Panc1 (cell line): Measurements from ENCODE around the gene MREG. TPM values are rescaled to one million over a fixed set of nuclear protein-coding genes. Genes with fewer than 3 reads are reported as not detected.

Experiments used
- ATAC-seq: fragments of 200-7000 bp; cut with Tn5 transposase; 2 replicates; pipeline ENCODE4 v1.9.1; 2020; ENCODE audit warnings: mild to moderate bottlenecking, moderate library complexity
- BruUV-seq: library from RNA; stranded (reverse); fragments of 400-500 nt; replicated peaks from 2 replicates; lab custom pipeline; 2021; lab: Mats Ljungman, UMichigan
- CTCF ChIA-PET: fragments of 300-600 bp; sonication (Branson Sonifier 250); formaldehyde crosslinking; loops from one replicate; lab custom pipeline; 2022; ENCODE audit warnings: antibody characterized with exemption; lab: Charles Lee
- POLR2A ChIA-PET: fragments of 300-600 bp; sonication (Branson Sonifier 250); formaldehyde crosslinking; loops from one replicate; lab custom pipeline; 2022; ENCODE audit warnings: antibody characterized with exemption; lab: Charles Lee
- DNase-seq: peaks from one replicate; pipeline ENCODE4 v3.0.0-alpha.2; 2010; ENCODE audit warnings: low read depth, low spot score
- H3K27ac ChIP-seq: 2 replicates; pipeline ENCODE4 v1.5.1; 2011; ENCODE audit warnings: mild to moderate bottlenecking, low read length, inconsistent platforms
- H3K27me3 ChIP-seq: fragments of 200-500 bp; sonication (Bioruptor generic); 2 replicates; pipeline ENCODE4 v1.6.0; 2014; ENCODE audit warnings: low read length, inconsistent platforms; ENCODE audit not compliant: control insufficient read depth, insufficient read depth
- H3K36me3 ChIP-seq: fragments of 200-500 bp; sonication (Bioruptor generic); 2 replicates; pipeline ENCODE4 v1.5.1; 2014; ENCODE audit warnings: inconsistent platforms, mild to moderate bottlenecking, low read length, moderate library complexity; ENCODE audit not compliant: control insufficient read depth, insufficient read depth
- H3K4me1 ChIP-seq: 2 replicates; pipeline ENCODE4 v1.5.1; 2011; ENCODE audit warnings: inconsistent platforms, mild to moderate bottlenecking, low read length, moderate library complexity; ENCODE audit not compliant: control insufficient read depth, insufficient read depth
- H3K4me3 ChIP-seq, 2 experiments: 2 replicates each; pipeline ENCODE4 v1.5.1; 2011 to 2012; ENCODE audit warnings: low read depth in 2 of 2, low read length in 2 of 2, mild to moderate bottlenecking in 2 of 2, inconsistent platforms in 1 of 2, moderate library complexity in 1 of 2
- H3K9me3 ChIP-seq: fragments of 200-500 bp; sonication (Bioruptor generic); 2 replicates; pipeline ENCODE4 v1.5.1; 2014; ENCODE audit warnings: low read depth, mild to moderate bottlenecking, inconsistent platforms, low read length, moderate library complexity; ENCODE audit not compliant: control insufficient read depth, insufficient read depth
- CTCF ChIP-seq: fragments of 450-650 bp; IDR thresholded peaks from 2 replicates; pipeline ENCODE4 v1.5.1; 2017; ENCODE audit warnings: mild to moderate bottlenecking
- POLR2AphosphoS5 ChIP-seq: IDR thresholded peaks from 2 replicates; pipeline ENCODE4 v1.6.1; 2012; ENCODE audit warnings: mild to moderate bottlenecking, low read depth, low read length, moderate library complexity
- SIN3A ChIP-seq: IDR thresholded peaks from 2 replicates; pipeline ENCODE4 v1.6.1; 2012; ENCODE audit warnings: low read depth, mild to moderate bottlenecking, low read length, moderate library complexity, borderline replicate concordance; ENCODE audit not compliant: insufficient read depth
- TCF7L2 ChIP-seq: IDR thresholded peaks from 2 replicates; pipeline ENCODE4 v1.6.1; 2011; ENCODE audit warnings: mild to moderate bottlenecking, low read depth, low read length, inconsistent platforms
- in situ Hi-C: cut with HindIII; loops from 2 replicates; pipeline ENCODE4 v1.10.0; 2016; ENCODE audit warnings: low sequenced_read_pairs, low pct_unique_long_range_greater_than_20kb
- intact Hi-C: fragments of 100-400 bp; cut with micrococcal nuclease; formaldehyde crosslinking; loops from one replicate; pipeline ENCODE4 v1.10.0; 2022; ENCODE audit not compliant: unreplicated experiment
- total RNA-seq: library from RNA; stranded (reverse); gene quantifications from one replicate; pipeline ENCODE4 v1.2.1, GENCODE V29; 2021; ENCODE audit not compliant: unreplicated experiment
- TF ChIP-seq, protein P1 (sequence below), 2 experiments: IDR thresholded peaks; 2 replicates each; pipeline ENCODE4 v1.6.1; 2011 to 2012; ENCODE audit warnings: low read depth in 2 of 2, control low read depth in 1 of 2, low read length in 1 of 2, mild to moderate bottlenecking in 1 of 2, moderate library complexity in 1 of 2; ENCODE audit not compliant: insufficient read depth in 1 of 2

Gene MREG
- total RNA-seq, 1 experiment from 2014 or later: 19.2 TPM

DNA sequence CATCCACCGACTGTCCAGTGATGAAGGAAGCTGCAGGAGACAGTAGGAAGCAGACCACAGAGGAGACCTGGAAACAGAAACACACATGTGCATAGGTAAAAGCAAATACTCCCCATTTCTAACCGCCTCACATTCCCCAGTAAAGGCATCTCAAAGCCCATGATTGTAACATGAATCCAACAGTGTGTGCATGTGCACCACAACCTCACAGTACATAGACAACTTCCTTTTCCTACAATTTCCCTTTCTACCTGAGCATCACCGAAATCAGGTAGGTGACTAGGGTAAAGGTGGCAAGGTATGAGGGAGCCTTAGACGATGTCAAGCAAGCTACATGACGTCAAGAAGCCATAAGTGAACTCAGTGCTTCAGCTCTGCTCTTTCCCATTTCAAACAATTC, 30.6 kb upstream of the MREG start:
- Histone ChIP-seq H3K4me3 (no peak overlapping the region), H3K36me3 (no peaks in the 10 kb centered on the region), H3K9me3 (no peaks in the 10 kb centered on the region), H3K4me1 (no peaks in the 10 kb centered on the region), H3K27ac (no peak overlapping the region), H3K27me3 (no peaks in the 10 kb centered on the region)
- DNase-seq: no peak
- TF ChIP-seq, protein P1, sequence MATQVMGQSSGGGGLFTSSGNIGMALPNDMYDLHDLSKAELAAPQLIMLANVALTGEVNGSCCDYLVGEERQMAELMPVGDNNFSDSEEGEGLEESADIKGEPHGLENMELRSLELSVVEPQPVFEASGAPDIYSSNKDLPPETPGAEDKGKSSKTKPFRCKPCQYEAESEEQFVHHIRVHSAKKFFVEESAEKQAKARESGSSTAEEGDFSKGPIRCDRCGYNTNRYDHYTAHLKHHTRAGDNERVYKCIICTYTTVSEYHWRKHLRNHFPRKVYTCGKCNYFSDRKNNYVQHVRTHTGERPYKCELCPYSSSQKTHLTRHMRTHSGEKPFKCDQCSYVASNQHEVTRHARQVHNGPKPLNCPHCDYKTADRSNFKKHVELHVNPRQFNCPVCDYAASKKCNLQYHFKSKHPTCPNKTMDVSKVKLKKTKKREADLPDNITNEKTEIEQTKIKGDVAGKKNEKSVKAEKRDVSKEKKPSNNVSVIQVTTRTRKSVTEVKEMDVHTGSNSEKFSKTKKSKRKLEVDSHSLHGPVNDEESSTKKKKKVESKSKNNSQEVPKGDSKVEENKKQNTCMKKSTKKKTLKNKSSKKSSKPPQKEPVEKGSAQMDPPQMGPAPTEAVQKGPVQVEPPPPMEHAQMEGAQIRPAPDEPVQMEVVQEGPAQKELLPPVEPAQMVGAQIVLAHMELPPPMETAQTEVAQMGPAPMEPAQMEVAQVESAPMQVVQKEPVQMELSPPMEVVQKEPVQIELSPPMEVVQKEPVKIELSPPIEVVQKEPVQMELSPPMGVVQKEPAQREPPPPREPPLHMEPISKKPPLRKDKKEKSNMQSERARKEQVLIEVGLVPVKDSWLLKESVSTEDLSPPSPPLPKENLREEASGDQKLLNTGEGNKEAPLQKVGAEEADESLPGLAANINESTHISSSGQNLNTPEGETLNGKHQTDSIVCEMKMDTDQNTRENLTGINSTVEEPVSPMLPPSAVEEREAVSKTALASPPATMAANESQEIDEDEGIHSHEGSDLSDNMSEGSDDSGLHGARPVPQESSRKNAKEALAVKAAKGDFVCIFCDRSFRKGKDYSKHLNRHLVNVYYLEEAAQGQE (IDR thresholded peaks at IDR 0.05; ENCODE audit: insufficient read depth in 1 of 2, low read depth in 2 of 2, low read length in 1 of 2): no peak
- TF ChIP-seq SIN3A (no peak), POLR2AphosphoS5 (no peak), CTCF (no peak), TCF7L2 (no peak)
- BruUV-seq: no TSS peak
- in situ Hi-C loops (no loop called here), intact Hi-C loops (no loop called here)
- ATAC-seq: no peak
- POLR2A ChIA-PET: no interaction called here
- CTCF ChIA-PET: no interaction called here

DNA sequence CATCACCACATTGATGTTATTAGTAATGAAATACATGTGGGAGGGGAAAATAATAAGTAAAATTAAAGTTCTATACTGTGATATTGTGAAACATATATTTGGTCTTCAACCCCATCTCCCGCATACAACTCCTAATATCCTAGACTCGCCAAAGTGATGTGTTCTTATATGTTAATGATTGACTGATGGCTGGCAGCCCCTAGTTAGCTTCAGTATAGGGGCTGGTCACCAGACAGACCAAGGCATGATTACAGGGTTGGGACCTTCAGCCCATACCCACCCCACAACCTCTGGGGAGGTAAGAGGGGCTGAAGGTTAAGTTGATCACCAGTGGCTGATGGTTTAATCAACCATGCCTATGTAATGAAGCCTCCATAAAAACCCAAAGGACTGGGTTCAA, 28.1 kb upstream of the MREG start:
- no peaks in the 10 kb centered on the region for H3K36me3 ChIP-seq
- H3K9me3 ChIP-seq: no peaks in the 10 kb centered on the region
- ChIA-PET CTCF (no interaction called here), POLR2A (no interaction called here)
- DNase-seq: no peak
- in situ Hi-C loops: no loop called here
- H3K27me3 ChIP-seq: no peaks in the 10 kb centered on the region
- TF ChIP-seq, protein P1 (IDR thresholded peaks at IDR 0.05; ENCODE audit: insufficient read depth in 1 of 2, low read depth in 2 of 2, low read length in 1 of 2): no peak
- TF ChIP-seq TCF7L2: no peak
- no peak for TF ChIP-seq CTCF
- TF ChIP-seq POLR2AphosphoS5: no peak
- TF ChIP-seq SIN3A: no peak
- BruUV-seq: no TSS peak
- intact Hi-C loops: no loop called here
- no peaks in the 10 kb centered on the region for H3K4me1 ChIP-seq
- ATAC-seq: no peak
- no peak overlapping the region for H3K4me3 ChIP-seq
- no peak overlapping the region for H3K27ac ChIP-seq
